Lower leg skin (tissue), 4 donors: ENCODE measurements around the gene EPN1. TPM values are rescaled to one million over a fixed set of nuclear protein-coding genes. Genes with fewer than 3 reads are reported as not detected.

Source experiments
- DNase-seq, 2 donors: peaks; one replicate each; pipeline ENCODE4 v3.0.0-alpha.2; 2019; ENCODE audit warnings: low spot score in 2 of 2
- H3K4me3 ChIP-seq: fragments of 200-600 bp; sonication (generic); 2 replicates; pipeline ENCODE4 v1.5.1; 2017; ENCODE audit warnings: mild to moderate bottlenecking, low read depth; ENCODE audit not compliant: poor library complexity, severe bottlenecking
- POLR2A ChIP-seq, 2 donors: fragments of 450-650 bp; IDR thresholded peaks; one replicate each; pipeline ENCODE4 v1.6.1; 2016 to 2017; ENCODE audit warnings: antibody characterized with exemption in 2 of 2, mild to moderate bottlenecking in 1 of 2, moderate library complexity in 1 of 2
- WGBS, 2 donors: methylation state at CpG; one replicate each; pipeline ENCODE4 v1.1.5; 2018; 5-methylcytosine and 5-hydroxymethylcytosine counted together
- intact Hi-C: fragments of 100-400 bp; cut with DNase I; formaldehyde crosslinking; loops from one replicate; pipeline ENCODE4 v1.15.0; 2023; ENCODE audit warnings: low total_unique reads
- total RNA-seq, 4 donors: library from RNA; depleted of rRNA; stranded (reverse); fragments of >200 nt; gene quantifications; one replicate each; pipeline ENCODE4 v1.1.0, GENCODE V29; 2016
- TF ChIP-seq, protein P1 (sequence below), 3 donors: fragments of 450-650 bp; IDR thresholded peaks; one replicate each; pipeline ENCODE4 v1.5.1; 2016; ENCODE audit warnings: antibody characterized with exemption in 3 of 3, mild to moderate bottlenecking in 3 of 3, moderate library complexity in 2 of 3

The EPN1 gene
- total RNA-seq, 4 donors from 2014 or later = 81.2 to 189 (median 120) TPM

GRCh38 chr19:55660404-55660803 lies 14.6 kb upstream of the EPN1 start:
- TF ChIP-seq, protein P1, sequence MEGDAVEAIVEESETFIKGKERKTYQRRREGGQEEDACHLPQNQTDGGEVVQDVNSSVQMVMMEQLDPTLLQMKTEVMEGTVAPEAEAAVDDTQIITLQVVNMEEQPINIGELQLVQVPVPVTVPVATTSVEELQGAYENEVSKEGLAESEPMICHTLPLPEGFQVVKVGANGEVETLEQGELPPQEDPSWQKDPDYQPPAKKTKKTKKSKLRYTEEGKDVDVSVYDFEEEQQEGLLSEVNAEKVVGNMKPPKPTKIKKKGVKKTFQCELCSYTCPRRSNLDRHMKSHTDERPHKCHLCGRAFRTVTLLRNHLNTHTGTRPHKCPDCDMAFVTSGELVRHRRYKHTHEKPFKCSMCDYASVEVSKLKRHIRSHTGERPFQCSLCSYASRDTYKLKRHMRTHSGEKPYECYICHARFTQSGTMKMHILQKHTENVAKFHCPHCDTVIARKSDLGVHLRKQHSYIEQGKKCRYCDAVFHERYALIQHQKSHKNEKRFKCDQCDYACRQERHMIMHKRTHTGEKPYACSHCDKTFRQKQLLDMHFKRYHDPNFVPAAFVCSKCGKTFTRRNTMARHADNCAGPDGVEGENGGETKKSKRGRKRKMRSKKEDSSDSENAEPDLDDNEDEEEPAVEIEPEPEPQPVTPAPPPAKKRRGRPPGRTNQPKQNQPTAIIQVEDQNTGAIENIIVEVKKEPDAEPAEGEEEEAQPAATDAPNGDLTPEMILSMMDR (IDR thresholded peaks at IDR 0.05) = no peak
- TF ChIP-seq POLR2A (IDR thresholded peaks at IDR 0.05) = no peak
- intact Hi-C loops = no loop called here
- DNase-seq = no peak
- WGBS, 2 donors = 84 to 91% methylated on average over 8 to 12 of the region's 12 CpGs
- no peak overlapping the region for H3K4me3 ChIP-seq

DNA sequence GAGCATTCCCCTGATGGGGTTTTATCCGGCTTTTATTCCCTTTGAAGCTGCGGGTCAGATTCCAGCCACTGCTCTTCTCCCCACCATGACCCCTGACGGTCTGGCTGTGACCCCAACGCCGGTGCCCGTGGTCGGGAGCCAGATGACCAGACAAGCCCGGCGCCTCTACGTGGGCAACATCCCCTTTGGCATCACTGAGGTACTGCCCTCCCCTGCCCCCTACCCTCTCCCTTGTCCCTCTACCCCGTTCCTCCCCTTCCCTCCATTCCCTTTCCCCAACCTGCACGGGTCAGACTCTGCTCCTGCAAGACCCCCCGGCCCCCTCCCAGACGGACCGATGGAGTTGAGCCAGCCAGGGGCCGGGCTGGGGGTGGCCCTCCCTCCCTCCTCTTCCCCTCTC lies 14.0 kb upstream of the EPN1 start:
- intact Hi-C loops = no loop called here
- H3K4me3 ChIP-seq = no peak overlapping the region
- no peak for TF ChIP-seq POLR2A (IDR thresholded peaks at IDR 0.05)
- TF ChIP-seq, protein P1 (IDR thresholded peaks at IDR 0.05) = no peak
- DNase-seq = no peak
- 81% methylated on average over 16 of the region's 16 CpGs for WGBS, 2 donors

DNA sequence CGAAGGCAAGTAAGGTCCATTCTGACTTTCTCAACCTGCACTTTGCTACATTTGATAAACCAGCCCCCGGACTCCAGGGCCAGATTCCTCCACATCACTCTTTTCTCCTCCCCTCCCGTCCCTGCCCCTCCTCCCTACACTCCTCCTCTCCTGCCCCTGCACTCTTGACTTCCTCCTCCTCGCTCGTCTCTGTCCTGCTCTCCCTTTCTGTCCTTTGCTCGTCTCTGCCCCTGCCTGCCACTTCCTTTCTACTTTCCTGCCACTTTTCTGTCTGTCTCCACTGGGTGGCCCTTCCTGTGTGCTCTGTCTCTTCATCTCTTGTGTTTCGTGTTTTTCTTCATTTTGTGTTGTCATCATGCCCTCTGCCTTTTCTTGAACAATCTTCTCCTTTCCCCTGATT lies 13.2 kb upstream of the EPN1 start:
- no peak overlapping the region for H3K4me3 ChIP-seq
- WGBS, 2 donors = 70 to 74% methylated on average over 7 of the region's 7 CpGs
- DNase-seq = no peak
- TF ChIP-seq, protein P1 (IDR thresholded peaks at IDR 0.05) = no peak
- no peak for TF ChIP-seq POLR2A (IDR thresholded peaks at IDR 0.05)
- intact Hi-C loops = no loop called here

GRCh38 chr19:55663846-55664536 lies 11.0 kb upstream of the EPN1 start:
- no peak for DNase-seq
- H3K4me3 ChIP-seq = no peak overlapping the region
- TF ChIP-seq, protein P1 (IDR thresholded peaks at IDR 0.05) = no peak
- no peak for TF ChIP-seq POLR2A (IDR thresholded peaks at IDR 0.05)
- 88 to 94% methylated on average over 12 to 20 of the region's 20 CpGs for WGBS, 2 donors
- intact Hi-C loops = no loop called here

DNA sequence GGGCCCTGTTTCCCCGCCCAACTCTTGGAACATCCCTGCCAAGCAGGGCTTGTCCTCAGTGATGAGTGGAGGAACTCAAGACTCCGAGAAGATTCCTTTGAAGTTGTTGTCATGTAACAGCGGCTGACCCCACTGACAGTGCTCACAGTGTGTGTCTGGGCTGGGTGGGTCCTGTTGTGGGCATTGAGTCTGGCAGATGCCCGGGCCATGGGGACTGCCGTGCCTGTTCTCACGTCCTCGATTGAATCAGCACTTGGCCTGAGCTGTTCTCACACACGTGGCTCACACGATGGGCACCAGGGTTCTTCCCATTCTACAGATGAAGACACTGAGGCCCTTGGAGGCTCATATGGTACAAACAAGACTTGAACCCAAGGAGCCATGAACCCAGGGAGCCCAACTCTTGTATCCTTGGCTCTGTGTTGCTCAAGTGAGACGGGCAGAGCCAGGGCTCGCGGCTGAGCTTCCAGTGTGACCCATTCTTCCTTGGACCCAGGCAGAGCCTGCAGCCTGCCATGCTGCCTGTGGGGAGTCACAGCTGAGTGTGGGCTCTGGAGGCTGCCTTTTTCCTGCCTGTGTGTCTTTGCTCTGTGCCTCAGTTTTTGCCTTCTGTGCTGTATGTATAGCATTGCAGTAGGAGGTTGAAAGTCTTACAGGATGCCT lies 8.6 kb upstream of the EPN1 start:
- no peak for TF ChIP-seq POLR2A (IDR thresholded peaks at IDR 0.05)
- TF ChIP-seq, protein P1 (IDR thresholded peaks at IDR 0.05) = no peak
- H3K4me3 ChIP-seq = no peak overlapping the region
- DNase-seq = no peak
- intact Hi-C loops = no loop called here
- 80% methylated on average over 12 of the region's 12 CpGs for WGBS, 2 donors
